DMS79 treated with DMSO at 0.1 percent for 48 hours (cell line): ENCODE measurements around the gene XPO1.
"Not testable (repeated sequence)": the region's sequence is repeated elsewhere in the genome, so short reads cannot be mapped to it uniquely, and the experiment has no call there.

Experiments
- DNase-seq: peaks from one replicate; lab custom pipeline; 2025; lab: John Stamatoyannopoulos, UW

Gene XPO1

DNA sequence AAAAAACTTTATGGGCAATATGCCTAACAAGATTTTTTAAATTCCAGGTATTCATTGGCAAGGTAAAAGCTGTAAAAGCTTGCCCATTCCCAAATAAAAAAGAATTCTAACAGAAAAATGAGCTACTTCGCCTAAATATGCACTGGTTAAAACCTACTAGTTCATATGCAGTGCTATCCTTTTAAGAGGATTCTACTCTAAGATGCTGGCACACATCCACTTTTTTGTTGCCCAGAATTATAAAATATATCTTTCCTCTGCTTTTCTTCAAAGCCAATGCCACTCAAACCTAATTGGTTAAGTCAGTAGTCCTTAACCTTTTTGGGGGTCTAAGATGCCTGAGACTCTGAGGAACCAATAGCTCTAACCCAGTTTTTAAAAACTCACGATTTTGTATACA lies 3.2 kb downstream of the XPO1 start:
- peak; percentile 9 for DNase-seq

DNA sequence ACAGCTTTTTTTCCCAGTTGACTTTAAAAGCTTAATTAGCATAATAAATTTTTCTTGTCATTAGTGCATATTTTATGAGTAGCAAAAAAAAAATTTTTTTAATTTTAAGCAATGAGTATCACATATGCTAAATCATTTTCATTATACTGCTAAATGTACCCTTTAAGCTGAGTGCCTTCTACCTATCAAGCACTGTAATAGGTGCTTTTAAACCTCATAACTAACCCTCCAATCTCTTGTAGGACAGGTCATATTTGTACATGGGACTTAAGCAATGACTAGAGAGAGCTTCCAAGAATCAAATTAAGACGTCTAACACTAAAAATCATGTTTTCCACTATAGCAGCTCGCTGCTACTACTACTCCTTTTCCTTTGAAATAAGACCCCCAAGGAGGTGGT lies 7.4 kb downstream of the XPO1 start:
- no peak for DNase-seq

- DNase-seq: no peak
These were observed 8.0 kb downstream of the XPO1 start for GRCh38 chr2:61529944-61530735.

GRCh38 chr2:61520261-61520660 lies 17.9 kb downstream of the XPO1 start:
- no peak for DNase-seq

DNA sequence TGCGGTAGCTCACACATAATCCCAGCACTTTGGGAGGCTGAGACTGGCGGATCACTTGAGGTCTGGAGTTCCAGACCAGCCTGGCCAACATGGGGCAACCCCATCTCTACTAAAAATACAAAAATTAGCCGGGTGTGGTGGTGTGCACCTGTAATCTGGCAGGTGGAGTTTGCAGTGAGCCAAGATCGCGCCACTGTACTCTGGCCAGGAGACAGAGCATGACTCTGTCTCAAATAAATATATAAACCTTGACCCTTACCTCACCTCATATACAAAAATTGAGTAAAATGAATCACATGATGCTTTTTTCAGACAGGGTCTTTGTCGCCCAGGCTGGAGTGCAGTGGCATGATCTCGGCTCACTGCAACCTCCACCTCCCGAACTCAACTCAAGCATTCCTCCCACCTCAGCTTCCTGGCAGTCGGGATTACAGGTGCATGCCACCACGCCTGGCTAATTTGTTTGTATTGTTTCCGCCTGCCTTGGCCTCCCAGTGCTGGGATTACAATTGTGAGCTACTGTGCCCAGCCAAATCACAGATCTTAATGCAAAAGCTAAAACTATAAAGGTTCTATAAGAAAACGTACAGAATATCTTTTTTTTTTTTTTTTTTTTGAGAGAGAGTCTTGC lies 25.3 kb downstream of the XPO1 start:
- DNase-seq: no peak

- no peak for DNase-seq
These were observed 27.2 kb downstream of the XPO1 start for GRCh38 chr2:61510674-61511671.

DNA sequence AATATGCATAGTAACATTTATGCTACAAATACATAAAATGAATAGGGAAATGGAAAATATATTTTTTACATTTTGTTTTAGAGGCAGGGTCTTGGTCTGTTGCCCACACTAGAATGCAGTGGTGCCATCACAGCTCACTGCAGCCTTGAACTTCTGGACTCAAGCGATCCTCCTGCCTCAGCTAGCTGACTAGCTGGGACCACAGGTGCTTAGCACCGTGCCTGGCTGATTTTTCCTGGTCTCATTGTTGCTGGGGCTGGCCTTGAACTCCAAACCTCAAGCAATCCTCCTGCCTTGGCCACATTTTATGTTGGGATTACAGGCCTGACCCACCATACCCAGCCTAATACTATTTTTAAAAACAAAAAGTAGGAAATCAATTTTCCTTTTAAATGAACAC lies 33.2 kb downstream of the XPO1 start:
- no peak for DNase-seq

DNA sequence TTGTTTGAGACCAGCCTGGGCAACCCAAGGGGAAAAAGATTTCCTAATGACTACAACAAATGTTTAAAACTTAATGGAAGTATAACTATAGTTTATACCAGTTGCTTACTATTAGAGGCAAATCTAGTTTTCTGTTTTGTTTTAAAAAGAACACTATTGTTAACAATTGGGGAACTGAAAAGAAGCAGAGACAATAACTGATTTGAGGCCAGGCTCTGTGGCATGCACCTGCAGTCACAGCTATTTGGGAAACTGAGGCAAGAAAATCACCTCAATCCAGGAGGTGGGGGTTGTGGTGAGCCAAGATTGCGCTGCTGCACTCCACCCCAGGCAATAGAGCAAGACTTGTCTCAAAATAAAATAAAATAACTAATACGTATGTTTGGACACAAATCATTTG lies 39.1 kb downstream of the XPO1 start:
- DNase-seq: no peak

GRCh38 chr2:61493523-61493942 lies 44.6 kb downstream of the XPO1 start:
- DNase-seq: no peak

GRCh38 chr2:61492476-61492875 lies 45.7 kb downstream of the XPO1 start:
- no peak for DNase-seq

- no peak for DNase-seq
These were observed 52.9 kb downstream of the XPO1 start for GRCh38 chr2:61485281-61485680.

GRCh38 chr2:61478086-61478485 lies 60.1 kb downstream of the XPO1 start:
- no peak for DNase-seq

DNA sequence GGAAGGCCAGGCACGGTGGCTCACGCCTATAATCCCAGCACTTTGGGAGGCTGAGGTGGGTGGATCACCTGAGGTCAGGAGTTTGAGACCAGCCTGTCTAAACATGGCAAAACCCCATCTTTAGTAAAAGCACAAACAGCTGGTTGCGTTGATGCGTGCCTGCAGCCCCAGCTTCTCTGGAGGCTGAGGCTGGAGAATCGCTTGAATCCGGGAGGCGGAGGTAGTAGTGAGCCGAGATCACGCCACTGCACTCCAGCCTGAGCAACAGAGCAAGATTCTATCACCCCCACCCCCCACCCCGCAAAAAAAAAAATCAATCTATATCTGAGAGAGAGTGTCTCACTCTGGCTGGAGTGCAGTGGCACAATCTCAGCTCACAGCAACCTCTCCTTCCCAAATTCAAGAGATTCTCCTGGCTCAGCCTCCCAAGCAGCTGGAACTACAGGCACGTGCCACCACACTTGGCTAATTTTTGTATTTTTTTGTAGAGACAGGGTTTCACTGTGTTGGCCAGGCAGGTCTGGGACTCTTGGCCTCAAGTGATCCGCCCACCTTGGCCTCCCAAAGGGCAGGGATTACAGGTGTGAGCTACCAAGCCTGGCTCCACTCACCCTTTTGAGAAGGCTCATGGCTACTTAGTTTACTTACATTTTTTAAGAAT lies 61.1 kb downstream of the XPO1 start:
- not testable (repeated sequence) for DNase-seq

DNA sequence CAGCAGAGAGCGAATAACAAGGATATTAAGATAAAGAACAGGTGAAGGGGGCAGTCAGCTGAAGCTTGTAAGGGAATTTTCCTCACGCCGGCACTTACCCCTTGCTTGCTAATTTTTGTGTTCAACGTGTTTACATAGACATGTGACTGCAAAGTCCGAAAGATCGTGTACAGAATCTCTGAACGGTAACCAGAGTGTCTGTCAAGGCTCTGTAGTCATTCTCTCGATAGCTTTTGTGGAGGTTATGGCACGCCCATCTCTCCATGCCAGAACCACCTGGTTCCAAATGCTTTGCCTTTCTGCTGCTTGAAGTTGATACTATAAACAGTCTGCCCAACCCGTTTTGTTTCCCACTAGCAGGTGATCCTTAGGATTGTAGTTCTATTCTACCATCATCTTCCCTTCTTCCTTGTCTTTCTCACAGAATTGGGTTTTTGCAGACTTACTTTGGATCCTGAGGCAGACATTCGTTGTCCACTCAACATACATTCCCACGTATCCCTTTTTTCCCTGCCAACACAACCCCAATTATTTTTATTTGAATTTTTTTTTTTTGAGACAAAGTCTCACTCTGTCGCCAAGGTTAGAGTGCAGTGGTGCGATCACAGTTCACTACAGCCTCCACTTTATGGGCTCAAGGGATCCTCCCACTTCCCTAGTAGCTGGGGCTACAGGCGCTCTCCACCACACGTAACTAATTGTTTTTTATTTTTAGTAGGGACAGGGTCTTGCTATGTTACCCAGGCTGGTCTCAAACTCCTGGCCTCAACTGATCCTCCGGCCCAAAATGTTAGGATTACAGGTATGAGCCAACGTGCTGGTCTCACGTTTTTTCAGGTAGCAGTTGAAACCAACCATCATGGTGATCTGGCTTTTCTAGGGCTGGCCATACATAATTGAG lies 66.0 kb downstream of the XPO1 start:
- DNase-seq: peak; percentile 49

GRCh38 chr2:61470965-61471904 lies 66.9 kb downstream of the XPO1 start, which contains the start of gene USP34:
USP34 (minus strand) TSS chr2:61471087; CDS start chr2:61470692, 395 bp downstream.
- DNase-seq: peak; percentile 88

DNA sequence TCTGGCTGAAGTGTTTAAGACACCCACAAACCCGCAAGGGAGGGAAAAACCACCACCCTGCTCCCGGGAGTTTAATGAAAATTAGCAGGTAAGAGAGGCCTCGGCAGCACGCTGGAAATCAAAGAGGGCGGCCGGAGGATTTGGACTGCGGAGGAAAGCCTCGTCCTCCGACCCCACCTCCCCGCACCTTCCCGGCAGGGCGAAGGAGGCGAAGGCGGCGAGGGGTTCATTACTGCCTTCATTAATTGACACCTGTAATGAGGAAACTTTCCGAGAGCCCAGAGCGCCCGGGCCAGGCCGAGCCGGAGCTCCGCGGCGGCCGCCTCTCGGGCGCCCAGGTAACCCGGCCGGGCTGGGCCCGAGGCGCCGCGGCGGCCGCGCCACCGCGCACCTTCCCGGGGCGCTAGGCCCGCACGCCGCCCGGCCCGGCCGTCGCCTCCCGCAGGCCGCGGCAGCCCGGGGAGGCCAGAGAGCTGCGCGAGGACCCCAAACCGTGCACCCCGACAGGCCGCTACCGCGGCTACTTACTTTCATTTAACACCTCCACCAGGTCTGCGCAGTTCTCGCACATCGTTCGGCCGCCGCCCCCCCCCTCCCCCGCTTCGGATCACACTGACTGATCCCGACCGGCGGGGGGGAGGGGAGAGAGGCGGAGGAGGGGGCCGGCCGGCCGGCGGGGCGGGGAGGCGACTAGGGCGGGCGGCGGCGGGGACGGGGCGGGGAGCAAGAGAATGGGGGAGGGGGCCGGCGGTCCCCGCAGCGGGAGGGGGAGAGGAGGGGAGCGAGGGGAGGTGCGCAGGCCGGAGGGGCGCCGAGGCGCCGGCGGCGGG lies 67.8 kb downstream of the XPO1 start:
- peak; percentile 88 for DNase-seq

- DNase-seq: peak; percentile 52
These were observed 68.6 kb downstream of the XPO1 start for GRCh38 chr2:61469424-61470121.

GRCh38 chr2:61468231-61468630 lies 69.9 kb downstream of the XPO1 start:
- not testable (repeated sequence) for DNase-seq
